Left ventricle myocardium inferior (tissue), 1 donor: ENCODE data around the gene CACNA2D1. TPM values are rescaled to one million over a fixed set of nuclear protein-coding genes. Genes with fewer than 3 reads are reported as not detected.

Experiments used
- DNase-seq: peaks from one replicate; pipeline ENCODE4 v3.0.0-alpha.2; 2020
- H3K27ac ChIP-seq: fragments of 200-600 bp; replicated peaks from 2 replicates; pipeline ENCODE4 v1.8.0; 2021
- H3K27me3 ChIP-seq: fragments of 200-600 bp; 2 replicates; pipeline ENCODE4 v1.8.0; 2021; ENCODE audit warnings: low read depth
- H3K36me3 ChIP-seq: fragments of 200-600 bp; 2 replicates; pipeline ENCODE4 v1.8.0; 2021
- H3K4me1 ChIP-seq: fragments of 200-600 bp; 2 replicates; pipeline ENCODE4 v1.8.0; 2021
- H3K4me3 ChIP-seq: fragments of 200-600 bp; 2 replicates; pipeline ENCODE4 v1.8.0; 2021; ENCODE audit warnings: mild to moderate bottlenecking, moderate library complexity
- H3K9me3 ChIP-seq: fragments of 200-600 bp; replicated peaks from 2 replicates; pipeline ENCODE4 v1.8.0; 2021
- intact Hi-C: fragments of 100-400 bp; cut with micrococcal nuclease; formaldehyde crosslinking; loops from one replicate; pipeline ENCODE4 v1.11.0; 2022
- total RNA-seq: library from RNA; stranded (reverse); fragmentation: NEBNext Ultra II Directional; extraction: Animal tissue kit (Norgen Biotek cat#: 25700); gene quantifications from one replicate; pipeline ENCODE4 v1.2.1, GENCODE V29; 2021
- TF ChIP-seq, protein P1 (sequence below): fragments of 200-600 bp; IDR thresholded peaks from 2 replicates; pipeline ENCODE4 v1.8.0; 2021; ENCODE audit warnings: antibody characterized with exemption, mild to moderate bottlenecking, borderline replicate concordance
- donor health status: DM: no; HTN: yes; CAD: no; lungs with severe emphysema.

CACNA2D1 gene
- total RNA-seq, 1 donor from 2014 or later: 64.6 TPM

DNA sequence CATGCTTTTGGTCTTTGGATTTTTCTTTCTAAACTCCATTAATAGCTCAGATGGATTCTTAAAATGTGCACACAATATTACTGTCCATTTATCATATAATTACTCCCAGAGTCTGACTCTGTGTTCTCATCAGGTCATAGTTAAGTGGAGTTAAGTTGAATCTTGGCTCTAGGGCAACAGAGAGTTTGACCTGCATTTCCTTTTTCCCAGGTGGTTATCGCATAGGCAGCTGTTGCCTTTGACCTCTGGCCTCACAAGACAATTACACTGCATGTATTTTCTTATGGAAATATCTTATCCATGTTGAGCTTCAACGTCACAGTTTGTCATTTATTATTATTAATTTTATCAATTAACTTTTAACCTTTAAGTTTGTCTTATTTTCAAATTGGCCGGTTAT lies 436.3 kb downstream of the CACNA2D1 start:
- TF ChIP-seq, protein P1, sequence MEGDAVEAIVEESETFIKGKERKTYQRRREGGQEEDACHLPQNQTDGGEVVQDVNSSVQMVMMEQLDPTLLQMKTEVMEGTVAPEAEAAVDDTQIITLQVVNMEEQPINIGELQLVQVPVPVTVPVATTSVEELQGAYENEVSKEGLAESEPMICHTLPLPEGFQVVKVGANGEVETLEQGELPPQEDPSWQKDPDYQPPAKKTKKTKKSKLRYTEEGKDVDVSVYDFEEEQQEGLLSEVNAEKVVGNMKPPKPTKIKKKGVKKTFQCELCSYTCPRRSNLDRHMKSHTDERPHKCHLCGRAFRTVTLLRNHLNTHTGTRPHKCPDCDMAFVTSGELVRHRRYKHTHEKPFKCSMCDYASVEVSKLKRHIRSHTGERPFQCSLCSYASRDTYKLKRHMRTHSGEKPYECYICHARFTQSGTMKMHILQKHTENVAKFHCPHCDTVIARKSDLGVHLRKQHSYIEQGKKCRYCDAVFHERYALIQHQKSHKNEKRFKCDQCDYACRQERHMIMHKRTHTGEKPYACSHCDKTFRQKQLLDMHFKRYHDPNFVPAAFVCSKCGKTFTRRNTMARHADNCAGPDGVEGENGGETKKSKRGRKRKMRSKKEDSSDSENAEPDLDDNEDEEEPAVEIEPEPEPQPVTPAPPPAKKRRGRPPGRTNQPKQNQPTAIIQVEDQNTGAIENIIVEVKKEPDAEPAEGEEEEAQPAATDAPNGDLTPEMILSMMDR: no peak
- intact Hi-C loops: no loop called here
- H3K4me3 ChIP-seq: no peak overlapping the region
- H3K9me3 ChIP-seq: no peaks in the 10 kb centered on the region
- peaks cover 14% of the 10 kb centered on the region for H3K4me1 ChIP-seq
- no peak for DNase-seq
- peaks cover 9% of the 10 kb centered on the region for H3K36me3 ChIP-seq
- H3K27me3 ChIP-seq: no peaks in the 10 kb centered on the region
- H3K27ac ChIP-seq: peak overlapping the region; percentile 27

DNA sequence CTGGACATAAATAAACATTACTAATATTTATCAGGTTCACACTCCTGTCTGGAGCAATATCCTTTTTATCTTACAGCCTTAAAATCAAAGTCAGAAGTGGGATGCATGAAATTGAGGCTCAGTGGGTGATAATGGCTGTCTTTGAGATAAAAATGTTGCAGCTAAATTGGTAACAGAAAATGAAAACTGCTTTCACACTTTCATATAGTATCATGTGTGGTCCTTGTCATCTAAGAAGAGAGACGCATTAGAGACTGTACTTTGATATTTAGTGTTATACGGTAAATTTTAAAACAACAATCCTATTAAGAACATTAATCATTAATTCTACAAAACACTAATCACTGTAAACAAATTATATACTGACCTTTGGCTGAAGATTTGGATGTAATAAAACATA lies 438.5 kb downstream of the CACNA2D1 start:
- Histone ChIP-seq H3K9me3 (no peaks in the 10 kb centered on the region), H3K4me3 (no peak overlapping the region), H3K4me1 (peaks cover 14% of the 10 kb centered on the region), H3K27ac (no peak overlapping the region), H3K27me3 (no peaks in the 10 kb centered on the region), H3K36me3 (no peaks in the 10 kb centered on the region)
- intact Hi-C loops: no loop called here
- TF ChIP-seq, protein P1: no peak
- no peak for DNase-seq

DNA sequence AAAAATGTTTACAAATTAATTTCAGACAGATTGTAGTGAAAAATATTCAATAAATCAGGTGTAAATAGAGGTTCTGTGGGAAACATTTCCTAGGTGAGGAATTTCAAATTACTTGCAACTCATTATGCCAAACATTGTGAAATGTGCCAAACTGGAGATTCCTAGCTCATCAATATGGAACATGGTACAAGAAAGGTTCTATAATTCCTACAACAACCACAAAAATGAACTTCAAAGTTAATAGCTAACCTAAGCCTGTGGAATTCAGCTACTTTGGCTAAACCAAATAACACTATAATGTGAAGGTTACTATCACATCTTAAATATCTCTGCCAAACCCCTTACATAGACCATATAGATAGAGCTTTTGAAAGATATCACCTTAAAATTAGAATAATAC lies 450.4 kb downstream of the CACNA2D1 start:
- intact Hi-C loops: no loop called here
- no peak overlapping the region for H3K4me3 ChIP-seq
- H3K27me3 ChIP-seq: no peaks in the 10 kb centered on the region
- TF ChIP-seq, protein P1: no peak
- H3K4me1 ChIP-seq: no peaks in the 10 kb centered on the region
- H3K9me3 ChIP-seq: no peaks in the 10 kb centered on the region
- H3K36me3 ChIP-seq: peaks cover 10% of the 10 kb centered on the region
- no peak overlapping the region for H3K27ac ChIP-seq
- DNase-seq: no peak

DNA sequence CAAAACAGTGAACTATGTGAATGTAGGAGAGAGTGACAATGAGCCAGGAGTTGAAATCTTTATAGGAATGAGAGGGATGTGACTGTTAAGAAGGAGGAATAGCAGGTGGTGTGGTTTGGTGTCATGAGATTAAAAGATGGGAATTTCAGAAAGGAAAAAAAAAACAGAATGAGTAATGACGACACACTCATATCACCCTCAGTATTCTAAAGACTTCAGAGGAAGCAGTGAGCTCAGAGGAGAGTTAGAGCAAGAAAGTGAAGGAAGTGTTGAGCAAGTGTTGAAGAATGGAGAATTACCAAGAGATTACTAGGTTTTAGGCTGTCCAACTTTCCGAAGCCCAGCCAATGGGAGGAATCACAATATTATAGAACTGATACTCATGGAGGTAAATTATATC lies 453.2 kb downstream of the CACNA2D1 start:
- H3K4me3 ChIP-seq: no peak overlapping the region
- TF ChIP-seq, protein P1: no peak
- no peak overlapping the region for H3K27ac ChIP-seq
- no peaks in the 10 kb centered on the region for H3K4me1 ChIP-seq
- DNase-seq: no peak
- intact Hi-C loops: no loop called here
- peaks cover 17% of the 10 kb centered on the region for H3K36me3 ChIP-seq
- no peaks in the 10 kb centered on the region for H3K27me3 ChIP-seq
- H3K9me3 ChIP-seq: no peaks in the 10 kb centered on the region

DNA sequence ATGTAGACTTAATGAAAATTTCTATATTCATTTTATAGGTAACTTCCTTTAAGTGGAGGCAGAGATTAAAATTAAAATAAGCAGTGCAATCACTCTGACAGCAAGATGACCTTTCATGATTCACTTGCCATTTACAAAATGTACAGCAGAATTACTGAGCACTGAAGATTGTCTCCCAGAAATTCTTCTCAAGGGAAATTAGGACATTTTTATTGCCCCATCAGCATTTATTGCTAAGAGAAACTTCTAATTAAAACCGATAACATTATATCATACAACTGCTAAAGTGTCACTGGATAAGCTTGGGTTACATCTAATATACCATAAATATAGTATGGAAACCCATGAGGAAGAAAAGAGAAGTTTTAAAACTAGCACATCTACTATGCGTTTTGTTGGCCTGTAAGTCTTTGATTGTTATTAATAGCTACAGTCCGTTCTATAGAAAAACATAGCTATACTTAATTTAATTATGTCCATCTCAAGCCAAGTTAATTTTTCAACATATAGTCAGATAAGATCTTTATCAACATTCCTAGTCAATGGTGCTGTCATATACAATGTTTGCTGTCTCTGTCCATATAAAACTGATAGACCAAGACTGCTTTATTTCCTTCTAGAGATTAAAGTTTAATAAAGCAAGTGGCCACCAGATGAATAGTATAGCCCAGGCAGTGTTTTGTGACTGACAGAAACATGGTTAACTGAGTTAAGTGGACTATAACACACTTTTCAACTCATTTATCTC lies 456.7 kb downstream of the CACNA2D1 start:
- Histone ChIP-seq H3K27ac (no peak overlapping the region), H3K4me1 (no peaks in the 10 kb centered on the region), H3K36me3 (peaks cover 32% of the 10 kb centered on the region), H3K9me3 (no peaks in the 10 kb centered on the region), H3K27me3 (no peaks in the 10 kb centered on the region), H3K4me3 (no peak overlapping the region)
- no peak for DNase-seq
- TF ChIP-seq, protein P1: no peak
- intact Hi-C loops: no loop called here
